ENCODE measurements around the gene CCDC183. TPM values are rescaled to one million over a fixed set of nuclear protein-coding genes. Genes with fewer than 3 reads are reported as not detected.
"Not testable (repeated sequence)": the region's sequence is repeated elsewhere in the genome, so short reads cannot be mapped to it uniquely, and the experiment has no call there.

CCDC183 gene
- total RNA-seq, 1 donor from 2014 or later, result 0.84 TPM

DNA sequence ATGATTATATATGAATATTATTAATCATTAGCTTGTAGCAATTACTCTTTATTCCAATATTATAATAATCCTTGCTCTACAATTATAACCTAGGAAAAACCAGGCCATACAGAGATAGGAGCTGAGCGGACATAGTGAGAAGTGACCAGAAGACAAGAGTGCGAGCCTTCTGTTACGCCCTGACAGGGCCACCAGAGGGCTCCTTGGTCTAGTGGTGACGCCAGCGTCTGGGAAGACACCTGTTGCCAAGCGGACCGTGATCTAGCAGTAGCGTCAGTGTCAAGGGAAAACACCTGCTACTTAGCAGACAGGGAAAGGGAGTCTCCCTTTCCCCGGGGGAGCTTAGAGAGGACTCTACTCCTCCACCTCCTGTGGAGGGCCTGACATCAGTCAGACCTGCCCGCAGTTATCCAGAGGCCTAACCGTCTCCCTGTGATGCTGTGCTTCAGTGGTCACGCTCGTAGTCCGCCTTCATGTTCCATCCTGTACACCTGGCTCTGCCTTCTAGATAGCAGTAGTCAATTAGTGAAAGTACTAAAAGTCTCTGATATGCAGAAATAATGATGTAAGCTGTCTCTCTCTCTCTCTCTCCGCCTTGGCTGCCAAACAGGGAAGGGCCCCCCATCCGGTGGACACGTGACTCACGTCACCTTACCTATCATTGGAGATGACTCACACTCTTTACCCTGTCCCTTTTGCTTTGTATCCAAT lies 29.6 kb upstream of the CCDC183 start:
- H3K27me3 ChIP-seq (ENCODE audit: insufficient read depth, low read length); H3K27ac ChIP-seq (ENCODE audit: low read depth, low read length); H3K4me2 ChIP-seq (ENCODE audit: low read length); H3K9me3 ChIP-seq (ENCODE audit: insufficient read depth, low read depth, low read length); H3K4me1 ChIP-seq (ENCODE audit: insufficient read depth, low read length); H2AFZ ChIP-seq (ENCODE audit: low read depth, low read length); H3K4me3 ChIP-seq (ENCODE audit: insufficient read depth, low read depth, low read length); H4K20me1 ChIP-seq (ENCODE audit: insufficient read depth, low read length); H3K27ac Mint-ChIP-seq (ENCODE audit: unreplicated experiment); H3K9me3 Mint-ChIP-seq (ENCODE audit: unreplicated experiment); H3K36me3 ChIP-seq (ENCODE audit: insufficient read depth, low read length); H3K79me2 ChIP-seq (ENCODE audit: insufficient read depth, low read length); H3K4me1 Mint-ChIP-seq (ENCODE audit: low read depth, unreplicated experiment); FAIRE-seq; H3K36me3 Mint-ChIP-seq (ENCODE audit: low read depth, unreplicated experiment); H3K9ac ChIP-seq (ENCODE audit: low read length): not testable (repeated sequence)
- peak; percentile 20 for DNase-seq (ENCODE audit: low read depth)
- H3K4me3 Mint-ChIP-seq (ENCODE audit: unreplicated experiment), result peak overlapping the region; percentile 45
- peaks cover 15% of the 10 kb centered on the region for H3K27me3 Mint-ChIP-seq (ENCODE audit: low read depth, unreplicated experiment)

DNA sequence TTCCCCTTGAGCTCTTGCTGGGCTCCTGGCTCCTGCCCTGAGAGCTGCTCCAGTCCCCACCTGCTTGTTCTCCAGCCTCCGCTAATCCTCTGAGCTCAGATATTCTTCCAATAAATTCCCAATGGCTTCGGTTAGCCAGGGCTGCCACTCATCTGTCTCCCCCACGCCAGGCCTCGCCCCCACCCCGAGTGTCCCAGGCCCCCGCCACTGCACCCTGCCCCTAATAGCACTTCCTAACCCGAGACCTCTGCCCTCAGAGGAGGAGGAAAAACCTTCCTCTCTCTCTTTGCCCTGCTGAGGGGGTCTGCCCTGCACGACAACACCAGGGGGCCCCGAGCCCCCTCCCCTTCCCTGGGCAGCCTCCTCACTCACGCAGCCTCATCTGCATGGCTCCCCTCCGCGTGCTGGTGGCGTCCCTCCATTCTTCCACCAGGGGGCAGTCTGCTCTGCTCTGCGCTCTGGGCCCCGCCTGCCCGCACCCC lies 26.4 kb upstream of the CCDC183 start:
- H2AFZ ChIP-seq (ENCODE audit: low read depth, low read length), result no peak overlapping the region
- no peaks in the 10 kb centered on the region for H3K79me2 ChIP-seq (ENCODE audit: insufficient read depth, low read length)
- H3K9me3 ChIP-seq (ENCODE audit: insufficient read depth, low read depth, low read length), result peaks cover 4% of the 10 kb centered on the region
- no peak overlapping the region for H3K27ac Mint-ChIP-seq (ENCODE audit: unreplicated experiment)
- DNase-seq (ENCODE audit: low read depth), result no peak
- TF ChIP-seq EZH2 (IDR thresholded peaks at IDR 0.05; ENCODE audit: insufficient read depth, low read length), result no peak
- TF ChIP-seq, protein P1, sequence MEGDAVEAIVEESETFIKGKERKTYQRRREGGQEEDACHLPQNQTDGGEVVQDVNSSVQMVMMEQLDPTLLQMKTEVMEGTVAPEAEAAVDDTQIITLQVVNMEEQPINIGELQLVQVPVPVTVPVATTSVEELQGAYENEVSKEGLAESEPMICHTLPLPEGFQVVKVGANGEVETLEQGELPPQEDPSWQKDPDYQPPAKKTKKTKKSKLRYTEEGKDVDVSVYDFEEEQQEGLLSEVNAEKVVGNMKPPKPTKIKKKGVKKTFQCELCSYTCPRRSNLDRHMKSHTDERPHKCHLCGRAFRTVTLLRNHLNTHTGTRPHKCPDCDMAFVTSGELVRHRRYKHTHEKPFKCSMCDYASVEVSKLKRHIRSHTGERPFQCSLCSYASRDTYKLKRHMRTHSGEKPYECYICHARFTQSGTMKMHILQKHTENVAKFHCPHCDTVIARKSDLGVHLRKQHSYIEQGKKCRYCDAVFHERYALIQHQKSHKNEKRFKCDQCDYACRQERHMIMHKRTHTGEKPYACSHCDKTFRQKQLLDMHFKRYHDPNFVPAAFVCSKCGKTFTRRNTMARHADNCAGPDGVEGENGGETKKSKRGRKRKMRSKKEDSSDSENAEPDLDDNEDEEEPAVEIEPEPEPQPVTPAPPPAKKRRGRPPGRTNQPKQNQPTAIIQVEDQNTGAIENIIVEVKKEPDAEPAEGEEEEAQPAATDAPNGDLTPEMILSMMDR (IDR thresholded peaks at IDR 0.05; ENCODE audit: insufficient read depth, low read depth, low read length), result no peak
- H3K27ac ChIP-seq (ENCODE audit: low read depth, low read length), result no peak overlapping the region
- H3K9ac ChIP-seq (ENCODE audit: low read length), result no peak overlapping the region
- H3K4me1 ChIP-seq (ENCODE audit: insufficient read depth, low read length), result no peaks in the 10 kb centered on the region
- no peak overlapping the region for H3K4me3 ChIP-seq (ENCODE audit: insufficient read depth, low read depth, low read length)
- no peaks in the 10 kb centered on the region for H4K20me1 ChIP-seq (ENCODE audit: insufficient read depth, low read length)
- peaks cover 6% of the 10 kb centered on the region for H3K9me3 Mint-ChIP-seq (ENCODE audit: unreplicated experiment)
- no peaks in the 10 kb centered on the region for H3K36me3 ChIP-seq (ENCODE audit: insufficient read depth, low read length)
- no peaks in the 10 kb centered on the region for H3K36me3 Mint-ChIP-seq (ENCODE audit: low read depth, unreplicated experiment)
- no peak overlapping the region for H3K4me2 ChIP-seq (ENCODE audit: low read length)
- no peak for FAIRE-seq
- peaks cover 3% of the 10 kb centered on the region for H3K27me3 ChIP-seq (ENCODE audit: insufficient read depth, low read length)
- H3K4me3 Mint-ChIP-seq (ENCODE audit: unreplicated experiment), result no peak overlapping the region
- peaks cover 15% of the 10 kb centered on the region for H3K27me3 Mint-ChIP-seq (ENCODE audit: low read depth, unreplicated experiment)
- no peaks in the 10 kb centered on the region for H3K4me1 Mint-ChIP-seq (ENCODE audit: low read depth, unreplicated experiment)

DNA sequence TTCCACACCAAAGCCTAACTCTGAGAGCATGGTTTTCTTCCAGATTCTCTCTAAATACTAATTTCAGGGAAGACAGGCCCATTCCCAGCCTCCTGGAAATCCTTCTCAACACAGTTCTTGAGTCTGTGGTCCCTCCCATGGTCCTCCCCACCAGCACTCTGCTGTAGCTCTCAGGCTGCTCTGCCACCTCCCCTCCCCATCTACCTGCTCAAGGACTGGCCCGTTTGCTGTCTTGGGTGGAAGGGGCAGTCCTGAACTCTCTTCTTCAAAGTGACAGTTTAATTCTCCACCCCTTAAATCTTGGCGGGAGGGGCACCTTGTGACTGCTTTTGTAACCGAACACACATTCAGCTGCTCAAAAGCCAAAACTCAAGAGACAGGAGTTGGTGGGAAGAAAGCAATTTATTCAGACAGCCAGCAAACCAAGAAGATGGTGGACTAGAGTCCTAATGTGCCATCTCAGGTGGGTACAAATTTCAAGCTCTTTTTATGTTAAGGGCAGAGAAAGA lies 24.2 kb upstream of the CCDC183 start:
- Histone ChIP-seq H3K27ac (ENCODE audit: low read depth, low read length) (no peak overlapping the region), H3K4me1 (ENCODE audit: insufficient read depth, low read length) (no peaks in the 10 kb centered on the region), H3K4me2 (ENCODE audit: low read length) (no peak overlapping the region), H3K27me3 (ENCODE audit: insufficient read depth, low read length) (peaks cover 1% of the 10 kb centered on the region), H3K9me3 (ENCODE audit: insufficient read depth, low read depth, low read length) (peaks cover 4% of the 10 kb centered on the region), H2AFZ (ENCODE audit: low read depth, low read length) (no peak overlapping the region), H3K4me3 (ENCODE audit: insufficient read depth, low read depth, low read length) (no peak overlapping the region), H3K36me3 (ENCODE audit: insufficient read depth, low read length) (no peaks in the 10 kb centered on the region), H3K9ac (ENCODE audit: low read length) (no peak overlapping the region), H3K79me2 (ENCODE audit: insufficient read depth, low read length) (no peaks in the 10 kb centered on the region), H4K20me1 (ENCODE audit: insufficient read depth, low read length) (no peaks in the 10 kb centered on the region)
- no peak for FAIRE-seq
- Mint-ChIP-seq H3K9me3 (ENCODE audit: unreplicated experiment) (peaks cover 6% of the 10 kb centered on the region), H3K27me3 (ENCODE audit: low read depth, unreplicated experiment) (peaks cover 14% of the 10 kb centered on the region), H3K4me3 (ENCODE audit: unreplicated experiment) (no peak overlapping the region), H3K27ac (ENCODE audit: unreplicated experiment) (no peak overlapping the region), H3K36me3 (ENCODE audit: low read depth, unreplicated experiment) (no peaks in the 10 kb centered on the region), H3K4me1 (ENCODE audit: low read depth, unreplicated experiment) (no peaks in the 10 kb centered on the region)
- TF ChIP-seq, protein P1 (IDR thresholded peaks at IDR 0.05; ENCODE audit: insufficient read depth, low read depth, low read length), result no peak
- TF ChIP-seq EZH2 (IDR thresholded peaks at IDR 0.05; ENCODE audit: insufficient read depth, low read length), result no peak
- DNase-seq (ENCODE audit: low read depth), result no peak

All from astrocyte (in vitro differentiated cells and primary cell).